Measurements from ENCODE around the gene ADGRA1.

GRCh38 chr10:133097961-133098360 is 10.2 kb downstream of the ADGRA1 start:
- TF ChIP-seq CTCF (IDR thresholded peaks at IDR 0.05) (no peak), POLR2AphosphoS5 (IDR thresholded peaks at IDR 0.05) (no peak)

Data from prostate gland (tissue), 2 donors.